Right forelimb (tissue), 1 donor: ENCODE results near the gene ATP8B3.

Source experiments
- DNase-seq: peaks from one replicate; pipeline ENCODE4 v3.0.0-alpha.2; 2018

ATP8B3 gene

DNA sequence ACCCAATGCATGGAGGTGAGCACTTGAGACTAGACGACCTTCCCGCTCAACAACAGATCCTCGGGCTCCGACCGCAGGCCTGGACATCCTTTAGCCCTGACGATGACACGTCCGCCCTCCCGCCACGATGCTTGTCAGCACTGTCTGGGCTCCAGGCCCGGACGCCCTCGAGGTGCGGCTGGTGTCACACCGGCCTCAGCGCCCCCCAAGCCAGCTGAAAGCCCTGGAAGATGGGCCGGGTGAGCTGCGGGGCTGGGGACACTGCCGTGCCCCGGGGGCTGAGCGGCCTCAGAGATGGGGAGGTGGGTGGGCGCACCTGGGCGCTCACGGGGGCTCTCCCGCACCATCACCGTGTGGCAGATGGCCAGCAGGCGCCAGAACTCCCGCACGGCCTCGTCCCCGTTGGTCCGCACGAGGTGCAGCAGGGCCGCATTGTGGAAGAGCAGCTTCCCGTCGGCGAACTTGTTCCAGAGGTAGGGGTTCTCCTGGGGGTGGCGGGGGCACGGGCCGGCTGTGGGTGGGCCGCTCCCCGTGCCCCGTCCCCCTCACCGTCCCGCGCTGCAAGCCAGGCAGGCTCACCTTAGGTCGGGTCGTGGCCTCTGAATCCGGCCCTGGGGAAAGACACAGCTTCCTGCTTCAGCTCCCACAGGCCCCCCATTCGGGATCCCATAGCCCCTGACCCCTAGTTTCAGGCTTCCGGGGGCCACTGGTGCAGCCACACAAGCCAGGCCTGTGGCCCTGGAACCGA lies 15.5 kb downstream of the ATP8B3 start:
- DNase-seq = no peak

DNA sequence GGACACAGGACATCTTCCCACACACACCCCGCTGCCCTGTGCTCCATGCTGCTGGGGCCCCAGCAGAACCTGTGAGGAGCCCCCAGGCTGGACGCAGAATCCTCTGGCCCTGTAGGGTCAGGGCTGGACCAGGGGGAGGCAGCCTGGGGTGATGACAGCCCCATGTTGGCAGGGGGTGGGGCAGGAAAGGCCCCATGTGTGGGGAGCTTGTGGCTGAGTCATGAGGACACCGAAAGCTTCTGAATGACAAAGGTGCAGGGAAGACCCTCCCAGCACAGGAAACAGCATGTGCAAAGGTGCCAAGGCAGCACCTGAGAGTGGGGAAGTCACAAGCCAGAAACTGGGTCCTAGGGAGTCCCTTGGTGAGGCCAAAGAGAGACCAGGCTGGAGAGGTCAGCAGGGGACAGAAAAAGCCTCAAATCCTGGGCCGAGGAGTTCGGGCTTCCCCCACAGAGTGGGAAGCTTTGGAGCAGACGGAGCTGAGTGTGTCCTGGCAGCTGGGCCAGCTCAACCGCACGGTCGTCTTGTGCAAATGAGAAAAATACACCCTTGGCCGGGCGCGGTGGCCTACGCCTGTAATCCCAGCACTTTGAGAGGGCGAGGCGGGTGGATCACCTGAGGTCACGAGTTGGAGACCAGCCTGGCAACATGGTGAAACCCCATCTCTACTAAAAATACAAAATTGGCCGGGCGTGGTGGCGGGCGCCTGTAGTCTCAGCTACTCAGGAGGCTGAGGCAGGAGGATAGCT lies 17.5 kb downstream of the ATP8B3 start:
- no peak for DNase-seq

DNA sequence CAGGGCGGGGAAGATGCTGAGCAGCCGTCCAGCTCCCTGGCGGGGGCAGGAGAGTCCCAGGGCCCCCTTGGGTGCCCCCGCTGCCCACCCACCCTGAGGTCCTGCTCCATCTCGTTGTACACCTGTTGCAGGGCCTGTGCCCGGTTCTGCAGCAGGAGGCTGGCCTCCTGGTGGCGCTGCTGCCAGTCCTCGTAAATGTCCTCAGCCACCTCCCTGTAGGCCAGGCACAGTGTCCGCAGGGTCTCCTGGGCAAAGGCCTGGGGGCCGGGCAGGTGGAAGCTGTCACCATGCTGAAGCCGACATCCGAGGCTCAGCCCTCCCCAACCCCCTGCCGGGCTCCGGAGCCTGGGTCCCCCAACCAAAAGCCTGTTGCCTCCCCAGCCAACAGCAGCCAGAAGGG lies 20.2 kb downstream of the ATP8B3 start:
- DNase-seq = no peak

DNA sequence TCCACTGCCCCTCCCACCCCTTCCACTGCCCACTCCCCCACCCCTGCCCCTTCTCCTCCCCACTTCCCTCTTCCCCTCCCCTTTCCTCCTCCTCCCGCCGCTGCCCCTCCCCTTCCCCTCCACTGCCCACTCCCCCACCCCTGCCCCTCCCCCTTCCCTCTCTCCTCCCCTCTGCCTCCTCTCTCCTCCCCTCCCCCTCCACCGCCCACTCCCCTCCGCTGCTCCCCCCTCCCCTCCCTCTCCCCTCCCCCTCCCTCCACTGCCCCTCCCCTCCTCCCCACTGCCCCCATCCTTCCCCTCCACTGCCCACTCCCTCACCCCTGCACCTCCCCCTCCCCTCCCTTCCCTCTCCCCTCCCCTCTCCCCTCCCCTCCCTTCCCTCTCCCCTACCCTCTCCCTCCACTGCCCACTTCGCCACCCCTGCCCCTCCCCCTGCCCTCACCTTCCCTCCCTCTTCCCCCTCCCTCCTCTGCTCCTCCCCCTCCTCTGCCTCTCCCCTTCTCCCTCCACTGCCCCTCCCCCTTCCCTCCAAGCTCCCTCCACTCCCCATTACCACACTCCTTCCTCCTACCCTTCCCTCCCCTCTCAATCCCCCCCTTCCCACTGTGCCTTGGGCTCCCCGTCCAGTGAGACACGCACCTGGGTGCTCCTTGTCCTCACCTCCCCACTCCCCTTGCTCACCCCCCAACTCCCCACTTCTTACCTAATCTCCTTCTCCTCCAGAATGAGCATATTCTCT lies 21.9 kb downstream of the ATP8B3 start:
- no peak for DNase-seq

DNA sequence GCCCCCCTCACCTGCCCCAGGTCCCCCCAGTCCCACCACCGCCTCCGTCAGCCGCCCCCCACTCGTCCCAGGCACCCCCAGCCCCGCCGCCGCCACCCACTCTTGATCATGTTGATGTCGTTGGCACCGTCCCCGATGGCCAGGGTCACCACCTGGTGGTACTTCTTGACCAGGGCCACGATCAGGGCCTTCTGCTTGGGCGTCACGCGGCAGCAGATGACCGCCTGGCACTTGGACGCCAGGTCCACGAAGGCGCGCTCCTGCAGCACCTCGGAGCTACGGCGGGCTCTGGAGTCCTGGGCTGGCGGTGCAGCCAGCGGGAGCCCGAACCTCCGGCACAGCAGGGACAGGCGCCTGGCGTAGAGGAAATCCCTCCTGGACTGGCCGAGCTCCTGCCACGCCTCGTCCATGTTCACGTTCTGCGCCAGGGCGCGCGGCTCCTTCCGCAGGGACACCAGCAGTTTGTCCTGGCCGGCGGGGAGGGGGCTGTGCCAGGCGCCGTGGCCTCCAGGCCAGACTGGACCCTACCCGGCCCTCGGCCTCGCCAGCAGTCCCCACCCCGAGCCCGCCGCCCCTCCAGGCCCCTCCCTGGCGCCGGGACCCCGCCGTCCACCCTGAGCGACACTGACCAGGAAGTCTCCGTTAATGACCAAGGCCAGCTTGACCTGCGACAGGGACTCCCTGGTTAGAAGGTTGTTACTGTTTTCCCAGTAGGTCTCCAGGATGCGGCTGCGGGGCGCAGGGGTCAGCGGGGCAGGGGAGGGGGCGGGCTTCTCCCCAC lies 22.6 kb downstream of the ATP8B3 start:
- no peak for DNase-seq

DNA sequence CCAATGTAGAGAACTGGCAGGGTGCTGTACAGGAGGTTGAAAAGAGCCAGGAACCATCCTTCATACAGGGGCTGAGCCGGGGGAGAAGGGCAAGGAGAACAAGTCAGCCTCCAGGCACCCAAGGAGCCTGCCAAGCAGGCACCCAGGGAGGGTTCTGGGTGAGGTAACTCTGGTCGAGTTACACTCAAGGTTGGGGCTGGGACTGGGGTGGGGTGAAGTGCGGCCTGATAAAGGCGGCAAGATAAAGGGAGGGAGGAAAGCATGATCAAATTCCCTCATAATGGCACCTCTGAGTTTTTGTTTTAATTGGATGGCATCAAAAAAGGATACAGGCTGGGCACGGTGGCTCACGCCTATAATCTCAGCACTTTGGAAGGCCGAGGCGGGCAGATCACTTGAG lies 25.0 kb downstream of the ATP8B3 start:
- DNase-seq = no peak

DNA sequence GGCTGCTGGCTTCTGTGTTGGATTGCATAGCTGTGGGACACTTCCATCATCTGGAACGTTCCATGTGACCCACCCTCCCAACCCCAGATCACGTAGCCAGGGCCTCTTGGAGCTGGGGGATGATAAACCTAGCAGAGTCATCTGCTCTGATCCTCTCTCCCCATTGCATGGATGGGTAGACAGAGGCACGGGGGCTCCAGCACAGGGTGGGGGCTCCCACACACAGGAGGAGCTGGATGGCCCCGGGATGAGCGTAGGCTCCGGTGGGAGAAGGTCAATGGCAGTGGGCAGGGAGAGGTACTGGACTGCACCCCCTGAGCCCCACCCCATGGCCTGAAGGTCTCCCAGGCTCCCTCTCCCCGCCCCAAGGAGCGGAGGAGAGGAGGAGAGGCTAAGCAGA lies 25.4 kb downstream of the ATP8B3 start:
- no peak for DNase-seq

DNA sequence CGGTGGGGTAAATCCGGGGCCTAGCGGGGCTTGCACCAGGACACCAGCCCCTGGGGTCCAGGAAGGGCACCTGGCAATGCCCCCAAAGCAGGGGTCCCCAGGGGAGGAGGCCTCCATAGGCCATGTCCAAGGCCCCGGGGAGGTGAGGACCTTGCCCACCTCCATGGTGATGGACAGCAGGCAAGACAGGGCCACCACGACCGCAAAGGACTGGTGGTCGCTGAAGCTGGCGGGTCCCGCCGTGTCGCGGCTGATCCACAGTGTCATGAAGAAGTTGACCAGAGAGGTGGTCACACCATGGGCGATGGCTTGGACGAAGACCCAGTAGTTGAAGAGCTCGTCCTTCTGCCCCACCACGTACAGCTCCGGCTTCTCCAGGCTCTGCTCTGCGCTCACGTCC lies 26.8 kb downstream of the ATP8B3 start:
- no peak for DNase-seq

DNA sequence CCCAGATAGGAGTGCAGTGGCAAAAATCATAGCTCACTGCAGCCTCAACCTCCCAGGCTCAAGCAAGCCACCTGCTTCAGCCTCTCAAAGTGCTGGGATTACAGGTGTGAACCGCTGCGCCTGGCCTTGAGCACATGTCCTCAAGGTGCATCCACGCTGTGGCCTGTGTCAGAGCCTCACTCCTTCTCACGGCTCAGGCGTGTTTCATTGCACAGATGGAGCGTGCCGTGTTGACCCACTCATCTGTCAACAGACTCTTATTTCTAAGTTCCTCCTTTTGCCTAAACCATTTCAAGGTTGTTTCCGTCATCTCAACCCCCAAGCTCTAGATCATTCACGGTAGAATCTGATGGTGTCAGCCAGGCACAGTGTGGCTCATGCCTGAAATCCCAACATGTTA lies 28.2 kb downstream of the ATP8B3 start:
- DNase-seq = no peak

DNA sequence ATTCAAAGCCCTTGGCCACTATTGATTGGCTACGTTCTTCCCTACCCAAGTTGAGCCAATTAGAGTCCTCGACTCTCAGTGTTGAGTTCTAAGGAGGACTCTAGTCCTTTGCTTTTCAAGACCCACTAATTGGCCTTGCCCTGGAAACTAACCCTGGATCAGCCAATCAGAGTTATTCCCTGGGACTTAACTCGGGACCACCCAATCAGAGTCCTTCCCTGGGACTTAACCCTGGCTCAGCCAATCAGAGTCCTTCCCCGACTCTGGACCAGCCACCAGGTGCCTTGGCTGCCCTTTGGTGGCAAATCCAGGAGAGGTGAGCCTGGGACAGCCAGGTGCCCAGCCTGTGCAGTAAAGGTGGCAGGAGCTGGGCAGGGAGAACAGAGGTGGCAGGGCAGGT lies 28.7 kb downstream of the ATP8B3 start:
- DNase-seq = no peak

DNA sequence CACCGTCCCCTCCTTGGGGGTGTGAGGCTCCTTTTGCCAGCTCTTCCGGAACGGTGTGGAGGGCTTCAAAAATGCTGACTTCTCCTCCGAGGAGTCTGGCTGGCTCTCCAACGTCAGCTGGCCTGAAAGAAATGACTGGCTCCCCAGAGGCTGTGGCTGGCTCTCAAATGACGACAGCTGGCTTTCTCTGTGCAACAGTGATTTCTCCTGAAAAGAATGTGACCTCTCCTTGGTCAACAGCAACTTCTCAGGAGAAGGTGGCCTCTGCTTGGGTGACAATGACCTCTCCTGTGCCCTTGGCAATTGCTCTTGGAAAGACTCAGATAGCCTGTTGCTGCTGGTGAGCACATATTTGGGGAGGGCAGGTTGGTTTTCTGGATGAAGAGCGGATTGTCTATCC lies 29.6 kb downstream of the ATP8B3 start:
- DNase-seq = no peak

DNA sequence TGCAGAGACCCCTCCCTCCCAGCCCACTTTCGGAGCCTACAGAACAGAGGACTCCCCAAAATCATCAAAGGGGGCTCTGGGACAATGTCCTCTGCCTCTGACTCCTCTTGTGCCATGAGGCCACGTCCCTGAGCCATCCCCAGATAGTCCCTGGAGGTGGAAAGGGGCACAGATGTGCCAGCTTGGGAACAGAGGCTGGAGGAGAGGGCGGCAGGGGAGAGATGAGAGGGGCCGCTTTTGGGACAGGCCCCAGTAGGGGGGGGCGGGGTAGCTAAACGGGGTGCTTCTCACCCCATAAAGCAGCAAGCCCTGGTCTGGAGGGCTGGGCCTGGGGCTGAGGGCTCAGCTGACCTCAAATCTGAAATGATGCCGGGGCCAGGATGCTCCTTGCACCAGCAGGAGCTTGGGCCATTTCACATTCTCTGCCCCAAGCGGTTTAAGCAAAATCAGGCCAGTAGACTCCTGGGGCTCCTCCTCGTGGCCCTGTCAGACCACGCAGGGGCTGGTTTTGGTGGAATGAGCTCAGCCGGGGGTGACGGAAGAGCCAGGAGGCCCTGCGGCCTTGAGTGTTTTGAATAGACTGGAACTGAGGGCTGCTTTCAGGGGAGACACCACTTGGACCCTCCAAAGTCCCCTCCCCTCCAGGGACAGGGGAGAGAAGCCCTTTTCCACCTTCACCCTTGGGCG lies 31.7 kb downstream of the ATP8B3 start:
- no peak for DNase-seq

DNA sequence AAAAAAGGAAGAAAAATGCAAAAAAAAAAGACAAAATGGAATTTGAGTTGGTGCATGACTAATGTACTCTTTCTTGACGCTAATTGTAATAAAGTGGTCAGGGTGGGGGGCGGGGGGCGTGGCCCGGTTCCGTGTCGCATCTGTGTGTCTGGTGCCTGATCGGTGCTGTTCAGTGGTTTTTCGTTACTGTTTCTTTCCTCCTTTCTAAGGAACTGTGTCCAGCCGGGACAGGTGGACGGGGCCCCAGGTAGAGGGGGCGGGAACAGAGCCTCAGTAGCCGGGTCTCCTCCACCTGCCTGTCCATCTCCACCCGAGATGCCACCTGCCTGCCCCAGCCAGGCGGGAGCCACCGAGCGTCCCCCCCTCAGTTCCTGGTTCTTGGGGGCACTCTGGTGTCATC lies 32.5 kb downstream of the ATP8B3 start:
- DNase-seq = no peak

DNA sequence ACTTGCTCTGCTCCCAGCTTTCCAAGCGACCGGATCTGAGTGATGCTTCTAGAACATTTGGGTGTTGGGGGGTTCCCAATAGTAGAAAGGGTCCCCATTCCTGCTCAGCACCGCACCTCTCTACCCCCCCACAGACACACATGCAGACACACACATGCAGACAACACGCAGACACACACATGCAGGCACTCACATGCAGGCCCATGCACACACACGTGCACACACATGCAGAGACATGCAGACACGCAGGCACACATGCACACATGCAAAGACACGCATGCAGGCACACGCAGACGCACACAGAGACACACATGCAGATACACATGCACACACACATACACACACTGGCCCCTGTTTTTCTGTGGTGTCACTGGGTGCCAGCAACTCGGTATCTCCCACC lies 34.9 kb downstream of the ATP8B3 start:
- DNase-seq = no peak

DNA sequence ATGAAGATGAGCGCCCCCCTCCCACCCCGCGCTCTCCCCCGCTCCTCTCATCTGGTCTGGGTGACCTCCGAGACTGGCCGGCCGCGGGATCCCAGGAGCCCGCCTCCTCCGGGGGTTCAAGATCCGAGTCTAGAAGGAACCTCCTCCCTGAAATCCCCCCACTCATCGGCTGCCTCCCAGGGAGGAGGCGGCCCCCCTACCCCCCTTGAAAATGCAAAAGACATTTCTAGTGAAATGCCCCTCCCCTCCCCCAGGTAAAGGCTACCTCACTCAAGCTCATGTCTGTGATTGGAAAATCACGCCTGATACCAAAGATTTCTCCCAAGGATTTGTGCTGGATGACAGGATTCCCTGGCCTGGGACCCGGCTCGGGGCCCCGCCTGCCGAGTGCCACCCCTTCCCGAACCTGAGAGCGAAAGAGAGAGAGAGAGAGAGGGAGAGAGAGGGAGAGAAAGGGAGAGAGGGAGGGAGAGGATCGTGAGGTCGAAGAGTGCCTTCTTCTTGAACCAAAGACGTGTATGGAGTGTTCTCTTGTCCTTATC lies 35.4 kb downstream of the ATP8B3 start:
- DNase-seq = peak; percentile 40

DNA sequence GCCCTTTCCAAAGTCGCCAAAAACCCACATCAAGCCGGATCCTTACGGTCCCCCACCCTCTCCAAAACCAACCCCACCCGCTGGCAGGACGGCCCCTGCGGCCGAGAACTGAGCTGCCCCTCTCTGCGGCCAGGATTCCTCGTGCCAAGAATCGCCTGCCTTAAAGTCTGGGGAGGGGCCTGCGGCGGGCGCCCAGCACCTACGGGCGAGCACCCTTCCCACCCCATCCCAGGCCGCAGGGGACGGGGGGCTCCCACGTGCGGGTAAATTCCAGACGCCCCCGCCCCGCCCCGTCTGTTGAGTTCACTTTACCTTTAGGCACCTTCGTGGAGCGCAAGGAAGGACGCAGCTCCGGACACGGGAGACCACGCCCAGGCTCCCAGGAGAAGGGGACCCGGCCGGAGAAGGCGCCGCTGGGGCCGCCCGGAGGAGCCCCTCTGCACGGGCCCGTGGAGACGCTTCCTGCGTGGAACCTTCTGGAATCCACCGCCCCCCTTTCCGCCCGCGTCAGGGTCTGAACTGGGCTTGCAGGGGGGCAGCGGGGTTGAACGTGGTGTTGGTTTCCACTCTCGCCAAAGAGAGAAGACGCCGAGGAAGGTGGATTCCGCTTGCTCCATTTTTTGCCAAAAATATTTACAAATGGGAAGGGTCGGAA lies 36.0 kb downstream of the ATP8B3 start:
- DNase-seq = no peak

DNA sequence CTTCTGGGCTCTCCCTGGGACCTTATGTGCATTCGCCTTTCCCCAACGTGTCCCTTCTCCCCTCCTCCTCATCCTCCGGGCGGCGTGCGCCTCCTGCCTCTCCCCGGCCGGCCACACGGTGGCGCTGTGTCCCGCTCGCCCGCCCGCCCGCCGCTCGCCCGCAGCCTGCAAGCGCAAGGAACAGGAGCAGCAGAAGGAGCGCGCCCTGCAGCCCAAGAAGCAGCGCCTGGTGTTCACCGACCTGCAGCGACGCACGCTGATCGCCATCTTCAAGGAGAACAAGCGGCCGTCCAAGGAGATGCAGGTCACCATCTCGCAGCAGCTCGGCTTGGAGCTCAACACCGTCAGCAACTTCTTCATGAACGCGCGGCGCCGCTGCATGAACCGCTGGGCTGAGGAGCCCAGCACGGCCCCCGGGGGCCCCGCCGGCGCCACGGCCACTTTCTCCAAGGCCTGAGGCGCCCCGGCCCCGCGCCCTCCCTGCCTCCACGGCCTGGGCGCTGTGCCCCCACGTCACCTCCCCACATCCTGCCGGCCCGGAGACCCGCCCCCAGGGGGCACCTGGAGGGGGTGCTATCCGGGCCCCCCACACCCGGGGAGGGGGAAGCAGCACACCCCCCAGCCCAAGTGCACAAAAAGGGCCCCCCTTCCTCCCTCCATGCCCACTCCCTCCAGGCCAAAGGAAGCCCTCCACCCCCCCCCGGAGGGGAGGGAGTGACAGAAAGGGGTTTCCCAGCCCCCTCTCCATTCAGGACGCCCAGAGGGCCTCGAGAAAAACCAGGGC lies 36.9 kb downstream of the ATP8B3 start:
- no peak for DNase-seq

DNA sequence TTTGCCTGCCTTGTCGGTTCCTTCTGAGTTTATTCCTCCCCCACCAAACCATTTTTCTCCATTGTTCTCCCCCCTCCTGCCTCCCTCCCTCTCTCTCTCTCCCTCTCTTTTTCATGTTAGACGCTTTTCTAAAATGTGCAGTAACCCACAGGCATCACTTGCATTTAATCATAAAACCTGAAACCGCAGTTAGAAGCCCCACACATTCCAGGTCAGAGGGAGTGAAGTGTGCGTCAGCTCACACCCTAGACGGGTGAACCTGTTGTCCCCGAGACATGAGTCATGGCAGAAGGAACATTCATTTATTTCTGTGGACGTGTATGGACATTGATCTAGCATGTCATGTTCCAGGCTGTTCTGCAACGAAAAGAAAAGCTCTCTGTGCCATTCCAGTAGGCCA lies 38.9 kb downstream of the ATP8B3 start:
- DNase-seq = no peak

DNA sequence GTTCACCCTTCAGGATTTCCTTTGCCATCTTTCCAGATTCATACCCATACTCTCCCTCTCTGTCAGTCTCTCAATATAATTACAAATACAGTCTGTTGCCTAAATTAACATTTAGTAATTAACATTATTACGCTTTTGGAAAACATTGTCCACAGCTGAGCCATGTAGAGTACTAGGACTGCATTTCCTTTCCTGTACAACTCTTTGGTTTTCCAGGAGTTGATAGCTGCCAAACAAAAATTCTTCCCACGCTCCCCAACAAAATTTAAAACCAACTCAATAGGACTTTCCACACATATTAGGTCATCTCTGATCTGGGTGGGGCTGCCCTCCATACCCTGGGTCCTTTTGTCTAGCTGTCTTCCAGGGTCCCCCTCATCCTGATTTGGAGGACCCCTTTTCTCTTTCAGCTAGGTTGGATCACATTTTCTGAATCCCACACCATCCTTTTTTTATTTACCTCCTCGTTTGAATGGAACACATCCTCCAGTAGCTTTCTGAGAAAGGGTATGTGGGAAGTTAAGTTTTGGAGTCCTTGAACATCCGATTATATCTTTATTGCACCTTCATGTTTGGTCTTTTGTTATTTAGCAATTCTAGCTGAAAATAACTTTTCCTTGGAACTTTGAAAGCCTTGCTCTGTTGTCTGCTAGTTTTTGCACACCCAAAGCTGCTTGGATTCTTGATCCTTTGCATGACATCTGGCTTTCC lies 41.1 kb downstream of the ATP8B3 start:
- no peak for DNase-seq

DNA sequence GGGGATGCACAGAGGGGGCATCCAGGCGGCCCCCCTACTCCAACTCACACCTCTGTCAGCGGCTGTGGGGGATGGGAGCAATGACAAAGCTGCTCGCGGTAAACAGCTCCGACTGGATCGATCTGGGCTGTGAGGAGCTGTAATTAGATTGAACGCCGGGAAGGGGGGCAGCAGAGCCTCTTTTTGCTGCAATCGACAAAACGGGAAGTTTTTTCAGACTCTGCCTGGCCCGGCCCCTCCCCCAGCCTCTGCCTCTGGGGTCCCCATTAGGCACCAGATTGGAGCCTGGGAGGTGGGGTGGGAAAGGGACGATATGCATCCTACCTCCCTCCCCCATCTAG lies 42.5 kb downstream of the ATP8B3 start:
- no peak for DNase-seq
